Suprapubic skin (tissue), 3 donors: ENCODE data around the gene MYOM3.

Source experiments
- CTCF ChIP-seq, 2 donors: fragments of 200-600 bp in 1 of 2; fragments of 450-650 bp in 1 of 2; sonication (generic) in 1 of 2; IDR thresholded peaks; one replicate each; pipeline ENCODE4 v1.5.1; 2016 to 2019; ENCODE audit warnings: antibody characterized with exemption in 2 of 2, mild to moderate bottlenecking in 1 of 2, moderate library complexity in 1 of 2
- POLR2A ChIP-seq, 2 donors: fragments of 450-650 bp; IDR thresholded peaks; one replicate each; pipeline ENCODE4 v1.6.1; 2017; ENCODE audit warnings: antibody characterized with exemption in 2 of 2, mild to moderate bottlenecking in 2 of 2, moderate library complexity in 2 of 2

- TF ChIP-seq CTCF (IDR thresholded peaks at IDR 0.05) (no peak), POLR2A (IDR thresholded peaks at IDR 0.05) (no peak)
These were observed 29.6 kb downstream of the MYOM3 start for GRCh38 chr1:24082372-24082771.
